Motor neuron (in vitro differentiated cells): ENCODE measurements around the gene IFNA7. TPM values are rescaled to one million over a fixed set of nuclear protein-coding genes. Genes with fewer than 3 reads are reported as not detected.
"Not testable (repeated sequence)": the region's sequence is repeated elsewhere in the genome, so short reads cannot be mapped to it uniquely, and the experiment has no call there.

Source experiments
- ATAC-seq, 8 experiments: fragments of 200-7000 bp; cut with Tn5 transposase; replicated peaks in 6 of 8; 2 replicates each; pipeline ENCODE4 v1.8.0; 2021; ENCODE audit warnings: mild to moderate bottlenecking in 8 of 8, moderate library complexity in 8 of 8
- H3K27ac ChIP-seq, 2 donors: fragments of 250-450 bp; sonication (Bioruptor Pico); 2 replicates each; pipeline ENCODE4 v1.9.0; 2021; ENCODE audit warnings: antibody characterized with exemption in 2 of 2, mild to moderate bottlenecking in 2 of 2, moderate library complexity in 1 of 2
- H3K4me1 ChIP-seq, 2 donors: fragments of 250-450 bp; sonication (Bioruptor Pico); replicated peaks in 1 of 2; 2 replicates each; pipeline ENCODE4 v1.6.1; 2021; ENCODE audit warnings: antibody characterized with exemption in 2 of 2, mild to moderate bottlenecking in 2 of 2, moderate library complexity in 1 of 2
- H3K4me3 ChIP-seq, 5 donors: fragments of 250-450 bp; sonication (Bioruptor Pico); 2 replicates each; pipeline ENCODE4 v1.9.0; 2021; ENCODE audit warnings: antibody characterized with exemption in 5 of 5, mild to moderate bottlenecking in 5 of 5, moderate library complexity in 4 of 5
- WGBS, 10 experiments: fragments of 450-650 bp; shearing (Covaris generic); methylation state at CpG; one replicate each; pipeline ENCODE4 v1.0.0; 2022; 5-methylcytosine and 5-hydroxymethylcytosine counted together
- in situ Hi-C, 9 experiments: fragments of 400-800 bp; cut with MboI; loops; one replicate each; pipeline ENCODE4 v1.15.0; 2021; ENCODE audit warnings: low sequenced_read_pairs in 9 of 9, low pct_unique_long_range_greater_than_20kb in 2 of 9; ENCODE audit not compliant: unreplicated experiment in 9 of 9
- total RNA-seq, 8 experiments: library from RNA; unstranded; fragments of 300-600 nt; gene quantifications; 2 replicates each; pipeline versions ENCODE4 v1.2.3 to v1.2.4, GENCODE V29; 2022

The IFNA7 gene
- total RNA-seq = under 1 TPM in 2 of 8 experiments, not detected in 6; 0.32 to 0.52 TPM

DNA sequence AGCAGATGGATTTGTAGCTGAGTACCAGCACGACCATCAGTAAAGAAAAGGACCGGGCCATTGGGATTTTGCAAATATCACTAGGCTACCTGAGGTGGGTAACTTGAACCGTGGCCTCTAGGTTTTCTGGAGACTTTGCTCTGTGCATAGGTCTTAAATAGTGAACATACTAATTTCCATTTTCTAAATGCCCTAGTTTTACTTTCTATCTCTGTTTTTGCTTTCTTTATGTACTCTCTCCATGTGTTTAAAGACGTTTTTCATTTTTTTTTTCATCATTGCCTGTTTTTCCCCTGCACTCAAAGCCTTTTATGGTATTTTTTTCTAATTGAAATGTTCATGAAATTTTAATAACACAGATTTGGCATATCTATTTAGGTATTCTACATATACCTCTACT, at the start of gene IFNA7:
TSS of gene IFNA7 (minus strand) at position 101 of the 400 bp plus-strand sequence. CDS start at position 61, 40 bp downstream.
- WGBS, 10 experiments = 10 to 80% (median 49%) methylated on average over 2 to 4 of the region's 4 CpGs
- H3K27ac ChIP-seq, H3K4me3 ChIP-seq, in situ Hi-C loops, ATAC-seq, H3K4me1 ChIP-seq: not testable (repeated sequence)

DNA sequence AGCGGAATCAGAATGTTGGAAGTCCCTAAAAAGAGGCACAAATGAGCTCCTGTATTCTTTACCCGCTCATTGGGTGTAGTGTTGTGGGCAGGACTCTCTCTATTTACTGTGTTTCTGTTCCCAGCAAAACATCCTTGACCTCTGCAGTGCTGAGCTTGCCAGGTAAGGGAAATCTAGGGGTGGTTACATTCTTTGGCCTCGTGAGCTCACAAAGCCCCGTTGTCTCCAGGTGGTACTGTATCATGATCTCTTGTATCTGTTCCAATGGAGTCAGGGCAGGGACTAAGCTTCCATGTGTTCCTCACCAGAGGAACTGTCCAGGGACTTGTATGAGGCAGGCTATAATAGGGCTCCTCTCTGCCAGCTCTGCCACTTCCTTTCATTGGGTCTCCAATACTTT, 49.6 kb upstream of the IFNA7 start:
- Histone ChIP-seq H3K4me1 (no peaks in the 10 kb centered on the region), H3K4me3 (no peak overlapping the region), H3K27ac (no peak overlapping the region)
- in situ Hi-C loops = loop anchor here in 1 of 9 experiments (10.0 kb wide), 1 partner anchor 63 kb away; no protein-coding TSS in a partner anchor
- ATAC-seq = no peak
- WGBS, 10 experiments = 7 to 100% (median 50%) methylated on average over 1 to 3 of the region's 4 CpGs; no CpG with 5 or more reads in 1 of the 10 experiments

GRCh38 chr9:21251190-21251589, 49.2 kb upstream of the IFNA7 start:
- in situ Hi-C loops = loop anchor here in 1 of 9 experiments (10.0 kb wide), 1 partner anchor 64 kb away; no protein-coding TSS in a partner anchor
- peak in 2 of 8 experiments; percentile 50 to 74 for ATAC-seq
- Histone ChIP-seq H3K4me1 (no peaks in the 10 kb centered on the region), H3K27ac (no peak overlapping the region), H3K4me3 (no peak overlapping the region)
- WGBS, 10 experiments = 0 to 38% (median 0%) methylated on average over 1 of the region's 1 CpG; no CpG with 5 or more reads in 5 of the 10 experiments

DNA sequence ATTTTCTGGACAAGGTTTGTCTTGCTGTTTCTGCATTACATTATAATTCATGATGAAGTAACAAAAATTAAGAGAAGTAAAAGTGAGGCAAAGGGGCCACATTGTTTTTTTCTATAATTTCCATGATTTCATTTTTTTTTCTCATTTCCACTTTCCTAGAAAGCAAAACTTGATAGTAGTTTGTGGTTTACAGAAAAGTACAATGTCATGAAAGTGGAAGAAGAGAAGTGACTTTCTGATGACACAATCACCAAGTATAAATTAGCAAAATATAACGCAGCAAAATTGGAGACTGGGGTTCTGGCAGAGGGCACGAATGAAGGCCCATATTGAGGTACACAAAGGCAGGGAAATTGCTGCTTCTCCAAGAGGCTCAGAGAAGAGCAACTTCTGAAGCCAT, 42.8 kb upstream of the IFNA7 start:
- WGBS, 10 experiments = 0 to 100% (median 60%) methylated on average over 1 to 2 of the region's 2 CpGs; no CpG with 5 or more reads in 3 of the 10 experiments
- in situ Hi-C loops = no loop called here
- H3K4me3 ChIP-seq = no peak overlapping the region
- H3K27ac ChIP-seq = no peak overlapping the region
- ATAC-seq = no peak
- no peaks in the 10 kb centered on the region for H3K4me1 ChIP-seq

GRCh38 chr9:21239911-21240310, 37.9 kb upstream of the IFNA7 start, which contains the start of gene IFNA14:
Gene IFNA14, minus strand, starts transcription at chr9:21240005. Its CDS starts 70 bp downstream, at chr9:21239935.
- H3K27ac ChIP-seq = no peak within 1 kb of the TSS
- in situ Hi-C loops = no loop called here
- ATAC-seq = no peak
- WGBS, 10 experiments = 27 to 80% (median 67%) methylated on average over 1 to 2 of the region's 2 CpGs; no CpG with 5 or more reads in 1 of the 10 experiments
- H3K4me3 ChIP-seq = no peak within 1 kb of the TSS
- H3K4me1 ChIP-seq = no peaks in the 10 kb centered on the region

DNA sequence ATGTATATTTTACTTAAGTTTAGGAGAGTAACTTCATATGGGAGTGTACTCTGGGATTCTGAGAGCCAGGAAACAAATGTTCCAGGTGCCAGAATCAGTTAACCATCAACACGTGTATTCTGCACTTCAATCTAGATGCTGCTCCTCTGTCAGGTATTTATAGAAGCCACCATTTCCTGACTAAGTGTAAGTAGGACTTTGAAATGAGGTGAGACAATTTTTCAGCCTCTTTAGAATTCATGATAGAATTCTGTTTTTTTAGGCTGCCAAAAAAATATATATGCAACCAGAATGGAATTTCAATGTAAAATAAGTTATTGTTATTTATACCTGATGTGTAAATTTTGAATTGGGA, 34.3 kb upstream of the IFNA7 start:
- in situ Hi-C loops, H3K27ac ChIP-seq: not testable (repeated sequence)
- WGBS, 10 experiments = 0 to 67% (median 49%) methylated on average over 1 of the region's 1 CpG; no CpG with 5 or more reads in 4 of the 10 experiments

GRCh38 chr9:21235468-21236359, 33.7 kb upstream of the IFNA7 start:
- in situ Hi-C loops, H3K27ac ChIP-seq, H3K4me3 ChIP-seq, H3K4me1 ChIP-seq: not testable (repeated sequence)
- 2 to 72% (median 40%) methylated on average over 2 to 8 of the region's 8 CpGs for WGBS, 10 experiments
- peak in 4 of 8 experiments; percentile 58 to 93 (median 84) for ATAC-seq

More for the DNA sequence above, 34.3 kb upstream of the IFNA7 start:
- H3K4me3 ChIP-seq, H3K4me1 ChIP-seq, ATAC-seq: not testable (repeated sequence)

- in situ Hi-C loops = no loop called here
- WGBS, 10 experiments = 0 to 80% (median 80%) methylated on average over 1 to 2 of the region's 4 CpGs; no CpG with 5 or more reads in 7 of the 10 experiments
- H3K4me3 ChIP-seq = no peak overlapping the region
- ATAC-seq = no peak
- no peak overlapping the region for H3K27ac ChIP-seq
- no peaks in the 10 kb centered on the region for H3K4me1 ChIP-seq
Measured at GRCh38 chr9:21234153-21234687, 32.2 kb upstream of the IFNA7 start.

- ATAC-seq = no peak
- WGBS, 10 experiments = 80 to 100% (median 87%) methylated on average over 1 to 2 of the region's 2 CpGs; no CpG with 5 or more reads in 6 of the 10 experiments
- no peak overlapping the region for H3K27ac ChIP-seq
- no peak overlapping the region for H3K4me3 ChIP-seq
- H3K4me1 ChIP-seq = no peaks in the 10 kb centered on the region
- in situ Hi-C loops = no loop called here
Measured at GRCh38 chr9:21233258-21233657, 31.3 kb upstream of the IFNA7 start.

DNA sequence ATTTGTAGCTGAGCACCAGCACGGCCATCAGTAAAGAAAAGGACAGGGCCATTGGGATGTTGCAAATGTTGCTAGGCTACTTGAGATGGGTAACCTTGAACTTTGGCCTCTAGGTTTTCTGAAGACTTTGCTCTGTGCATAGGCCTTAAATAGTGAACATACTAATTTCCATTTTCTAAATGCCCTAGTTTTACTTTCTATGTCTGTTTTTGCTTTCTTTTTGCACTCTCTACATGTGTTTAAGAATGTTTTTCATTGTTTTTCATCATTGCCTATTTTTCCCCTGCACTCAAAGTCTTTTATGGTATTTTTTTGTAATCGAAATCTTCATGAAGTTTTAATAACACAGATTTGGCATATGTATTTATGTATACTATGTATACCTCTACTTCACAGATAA, 26.1 kb upstream of the IFNA7 start, which contains the start of gene IFNA17:
TSS of gene IFNA17 (minus strand) at position 101 of the 400 bp plus-strand sequence. CDS start at position 52, 49 bp downstream.
- ATAC-seq = no peak
- Histone ChIP-seq H3K4me3 (no peak within 1 kb of the TSS), H3K27ac (no peak within 1 kb of the TSS), H3K4me1 (no peaks in the 10 kb centered on the region)
- WGBS, 10 experiments = 18 to 90% (median 80%) methylated on average over 1 of the region's 2 CpGs; no CpG with 5 or more reads in 1 of the 10 experiments
- in situ Hi-C loops = no loop called here

DNA sequence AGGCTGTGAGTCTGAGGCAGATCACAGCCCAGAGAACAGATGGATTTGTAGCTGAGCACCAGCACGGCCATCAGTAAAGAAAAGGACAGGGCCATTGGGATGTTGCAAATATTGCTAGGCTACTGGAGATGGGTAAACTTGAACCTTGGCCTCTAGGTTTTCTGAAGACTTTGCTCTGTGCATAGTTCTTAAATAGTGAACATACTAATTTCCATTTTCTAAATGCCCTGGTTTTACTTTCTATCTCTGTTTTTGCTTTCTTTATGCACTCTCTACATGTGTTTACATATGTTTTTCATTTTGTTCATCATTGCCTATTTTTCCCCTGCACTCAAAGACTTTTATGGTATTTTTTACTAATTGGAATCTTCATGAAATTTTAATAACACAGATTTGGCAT, 15.2 kb upstream of the IFNA7 start, which contains the start of gene IFNA16:
TSS of gene IFNA16 (minus strand) at position 101 of the 400 bp plus-strand sequence. CDS start at position 95, 6 bp downstream.
- H3K27ac ChIP-seq, H3K4me3 ChIP-seq, ATAC-seq, in situ Hi-C loops, H3K4me1 ChIP-seq: not testable (repeated sequence)
- WGBS, 10 experiments = 60 to 80% (median 60%) methylated on average over 1 of the region's 1 CpG; no CpG with 5 or more reads in 7 of the 10 experiments

DNA sequence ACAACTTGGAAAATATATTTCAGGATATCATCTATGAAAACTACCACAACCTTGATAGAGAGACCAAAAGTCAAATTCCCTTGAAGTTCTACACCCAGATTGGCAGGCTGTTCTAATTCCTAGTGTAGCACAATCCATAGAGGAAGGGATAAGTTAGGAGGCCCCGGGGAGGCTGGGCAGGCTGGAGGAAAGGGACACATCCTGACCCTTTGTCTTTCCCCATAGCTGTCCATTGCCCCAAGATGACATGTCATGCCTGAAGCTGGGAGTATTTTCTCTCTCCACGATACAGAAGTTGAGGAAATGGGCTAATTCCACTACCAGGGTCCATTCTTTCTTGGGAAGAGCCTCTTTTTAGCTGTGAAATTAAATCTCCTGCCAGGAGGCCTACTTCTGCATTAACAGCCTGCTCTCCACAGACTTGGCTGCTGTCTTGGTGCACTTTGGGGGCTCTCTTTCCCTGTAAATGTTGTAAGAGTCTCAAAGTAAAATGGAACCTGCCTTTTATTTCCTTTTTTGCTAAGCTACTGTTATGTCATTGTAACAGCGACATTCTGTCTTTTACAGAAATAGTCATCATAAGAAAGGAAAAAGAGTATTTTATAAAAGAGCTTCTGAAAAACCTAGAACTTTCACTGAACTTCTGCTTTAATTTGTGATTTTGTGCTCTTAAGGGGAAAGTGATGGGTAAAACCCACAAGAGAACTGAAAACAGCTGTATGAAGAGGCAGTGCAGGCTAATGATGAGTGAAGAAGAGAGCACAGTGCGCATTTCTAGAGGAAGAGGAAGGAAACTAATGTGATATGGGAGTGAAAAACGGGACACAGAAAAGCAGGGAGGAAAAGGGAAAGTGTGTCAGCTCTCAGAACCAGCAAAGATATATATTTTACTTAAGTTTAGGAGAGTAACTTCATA, 11.7 kb upstream of the IFNA7 start:
- ATAC-seq = peak in 2 of 8 experiments; percentile 30 to 38
- 89% methylated on average over 1 of the region's 5 CpGs; no CpG with 5 or more reads in 9 of the 10 experiments for WGBS, 10 experiments
- H3K27ac ChIP-seq, in situ Hi-C loops, H3K4me3 ChIP-seq, H3K4me1 ChIP-seq: not testable (repeated sequence)
